GM12801 (cell line): ENCODE measurements around the gene STXBP1.

Experiments
- CTCF ChIP-seq: IDR thresholded peaks from one replicate; pipeline ENCODE4 v1.5.1; 2011; ENCODE audit warnings: control low read depth; ENCODE audit not compliant: insufficient read length; ENCODE audit errors: extremely low read depth

STXBP1 gene

GRCh38 chr9:127658428-127658827, 46.4 kb downstream of the STXBP1 start:
- no peak for TF ChIP-seq CTCF

GRCh38 chr9:127660886-127661741, 49.0 kb downstream of the STXBP1 start:
- TF ChIP-seq CTCF = no peak

- TF ChIP-seq CTCF = no peak
Observed at GRCh38 chr9:127662617-127663016, 50.5 kb downstream of the STXBP1 start.

- no peak for TF ChIP-seq CTCF
Observed at GRCh38 chr9:127664324-127664677, 52.2 kb downstream of the STXBP1 start.

- TF ChIP-seq CTCF = no peak
Observed at GRCh38 chr9:127664678-127665507, 52.8 kb downstream of the STXBP1 start.

GRCh38 chr9:127667127-127667844, 55.2 kb downstream of the STXBP1 start:
- no peak for TF ChIP-seq CTCF

GRCh38 chr9:127667906-127668305, 55.8 kb downstream of the STXBP1 start:
- TF ChIP-seq CTCF = no peak
